MV-4-11 (cell line): ENCODE results near the gene SERTAD2.
A peak's percentile ranks its signal among the peaks of the same experiment; 100 is the strongest.

ENCODE experiments used
- DNase-seq: peaks from one replicate; lab custom pipeline; 2025; lab: John Stamatoyannopoulos, UW

SERTAD2 gene

GRCh38 chr2:64675860-64676259 lies 22.1 kb upstream of the SERTAD2 start:
- no peak for DNase-seq

DNA sequence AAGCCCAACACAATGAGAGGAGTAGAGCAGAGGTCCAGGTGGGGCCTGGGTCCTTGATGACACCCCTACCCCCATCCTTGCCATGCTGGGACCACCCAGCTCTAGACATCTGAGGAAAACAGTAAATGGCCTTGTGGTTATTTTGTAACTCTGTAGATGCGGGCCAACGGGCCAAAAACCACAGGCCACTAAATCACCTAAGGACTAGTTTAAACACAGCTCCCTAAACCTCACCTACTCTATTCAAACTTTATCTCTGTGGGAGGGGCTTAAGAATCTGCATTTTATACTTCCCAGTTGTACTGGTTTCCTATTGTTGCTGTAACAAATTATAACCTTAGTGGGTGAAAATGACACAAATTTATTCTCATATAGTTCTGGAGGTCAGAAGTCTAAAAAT lies 19.0 kb upstream of the SERTAD2 start:
- DNase-seq: no peak

DNA sequence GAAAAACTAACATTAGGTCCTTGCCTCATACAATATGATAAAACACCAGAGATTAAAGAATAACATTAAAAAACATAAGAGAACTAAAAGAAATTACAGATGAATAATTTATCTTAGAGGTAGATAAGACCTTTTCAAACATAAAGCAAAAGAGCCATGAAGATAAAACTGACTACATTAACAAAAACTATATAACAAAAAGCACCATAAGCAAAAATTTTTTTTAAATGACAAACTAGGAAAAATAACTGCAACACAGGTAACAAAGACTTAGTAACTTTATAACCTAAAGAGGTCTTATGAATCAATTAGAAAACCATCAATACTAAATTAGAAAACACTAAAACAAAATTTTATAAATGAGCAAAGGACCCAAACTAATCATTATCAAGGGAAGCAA lies 16.3 kb upstream of the SERTAD2 start:
- no peak for DNase-seq

GRCh38 chr2:64669288-64669687 lies 15.6 kb upstream of the SERTAD2 start:
- no peak for DNase-seq

DNA sequence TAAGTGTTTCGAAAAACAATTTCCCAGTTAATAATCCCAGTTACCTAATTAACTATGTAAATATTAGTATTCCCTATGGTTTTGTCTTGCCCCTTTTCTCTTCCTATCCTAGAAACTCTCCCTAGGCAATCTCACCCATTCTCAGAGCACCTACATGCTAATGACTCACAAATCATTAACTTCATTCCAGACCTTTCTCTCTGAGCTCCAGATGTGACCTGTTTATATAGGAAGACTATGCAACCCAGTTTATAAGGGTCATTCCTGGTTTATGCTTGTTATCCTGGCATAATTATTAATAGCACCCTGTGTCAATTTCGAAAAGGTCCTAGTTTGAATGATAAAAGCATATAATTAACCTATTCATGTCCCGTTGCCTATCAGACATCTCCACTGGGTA lies 14.8 kb upstream of the SERTAD2 start:
- DNase-seq: no peak

- peak; percentile 10 for DNase-seq
Observed at GRCh38 chr2:64667535-64667934, 13.8 kb upstream of the SERTAD2 start.

- DNase-seq: no peak
Observed at GRCh38 chr2:64666810-64667438, 13.2 kb upstream of the SERTAD2 start.

DNA sequence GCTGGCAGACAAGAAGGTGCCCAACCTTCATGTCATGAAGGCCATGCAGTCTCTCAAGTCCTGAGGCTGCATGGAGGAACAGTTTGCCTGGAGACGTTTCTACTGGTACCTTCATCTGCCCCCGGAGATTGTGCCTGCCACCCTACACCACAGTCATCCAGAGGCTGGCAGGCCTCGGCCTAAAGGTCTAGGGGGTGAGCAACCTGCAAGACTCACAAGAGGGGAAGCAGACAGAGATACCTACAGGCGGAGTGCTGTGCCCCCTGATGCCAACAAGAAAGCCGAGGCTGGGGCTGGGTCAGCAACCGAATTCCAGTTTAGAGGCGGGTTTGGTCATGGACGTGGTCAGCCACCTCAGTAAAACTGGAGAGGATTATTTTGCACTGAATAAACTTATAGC lies 12.0 kb upstream of the SERTAD2 start:
- DNase-seq: no peak

GRCh38 chr2:64663402-64663801 lies 9.7 kb upstream of the SERTAD2 start:
- no peak for DNase-seq

DNA sequence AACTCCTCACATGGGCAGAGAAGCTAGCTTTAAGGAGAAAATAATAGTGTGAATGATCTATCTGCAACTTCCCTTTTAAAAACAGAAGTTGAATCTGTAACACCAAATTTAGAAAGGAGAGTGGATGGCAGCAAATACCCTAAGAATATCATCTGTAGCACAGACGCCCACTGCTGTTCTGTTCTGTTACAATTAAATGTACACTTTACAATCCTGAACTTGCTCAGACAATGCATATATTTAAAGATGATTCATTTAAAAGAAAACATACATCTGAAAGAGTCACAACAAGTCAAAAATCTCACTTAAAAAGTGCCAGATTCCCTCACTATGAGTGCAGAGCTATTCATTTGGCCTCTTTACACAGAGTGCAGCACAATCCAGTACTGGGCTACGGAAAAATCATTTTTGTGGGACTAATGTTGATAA lies 8.0 kb upstream of the SERTAD2 start:
- DNase-seq: peak; percentile 83

GRCh38 chr2:64659252-64659651 lies 5.5 kb upstream of the SERTAD2 start:
- DNase-seq: no peak

DNA sequence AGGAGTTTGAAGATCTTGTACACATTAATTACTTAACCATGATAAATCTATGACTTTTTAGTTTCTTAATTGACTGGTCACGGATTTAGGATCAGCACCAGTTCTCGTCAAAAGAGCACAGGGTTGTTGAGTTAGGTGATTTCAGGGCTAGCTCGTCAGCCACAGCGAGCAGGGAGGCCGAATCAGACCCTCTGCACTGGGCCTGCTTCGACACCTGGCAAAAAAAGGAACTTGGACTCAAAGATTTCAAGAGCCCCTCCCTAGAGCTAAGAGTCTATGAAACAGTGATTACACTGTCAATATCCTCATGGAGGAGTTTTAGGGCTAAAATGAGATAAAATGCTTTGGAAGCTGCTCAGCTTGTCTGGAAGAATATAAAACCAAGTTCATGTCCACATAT lies 4.6 kb upstream of the SERTAD2 start:
- peak; percentile 41 for DNase-seq

DNA sequence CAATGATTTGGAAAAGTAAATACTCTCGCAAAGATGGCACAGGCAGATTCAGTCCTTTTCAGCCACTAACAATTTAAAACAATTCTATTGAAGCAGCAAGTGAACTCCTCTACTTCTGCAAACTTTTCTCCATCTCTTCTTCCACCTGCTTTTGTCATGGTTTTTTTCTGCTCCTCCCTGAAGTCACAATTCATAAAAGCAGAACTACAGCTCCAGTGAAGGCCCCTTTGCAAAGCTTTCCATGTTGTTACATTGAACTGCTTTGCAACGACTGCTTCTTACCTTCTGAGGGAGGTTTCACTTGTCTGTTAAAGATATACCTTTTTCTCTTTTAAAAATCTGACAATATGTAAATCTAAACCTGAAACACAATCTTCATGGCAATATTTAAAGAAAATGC lies 3.7 kb upstream of the SERTAD2 start:
- peak; percentile 75 for DNase-seq

DNA sequence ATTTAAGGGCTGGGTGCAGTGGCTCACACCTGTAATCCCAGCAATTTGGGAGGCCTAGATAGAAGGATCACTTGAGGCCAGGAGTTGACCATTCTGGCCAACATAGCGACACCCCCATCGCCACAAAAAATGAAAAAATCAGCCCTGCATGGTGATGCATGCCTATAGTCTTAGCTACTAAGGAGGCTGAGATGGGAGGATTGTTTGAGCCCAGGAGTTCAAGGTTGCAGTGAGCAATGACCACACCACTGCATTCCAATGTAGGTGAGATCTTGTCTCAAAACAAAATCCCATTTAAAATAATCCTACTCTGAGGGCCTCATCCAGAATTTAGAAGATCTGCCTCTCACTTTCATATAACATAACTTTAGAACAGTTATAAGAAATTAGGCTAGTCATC lies 2.7 kb upstream of the SERTAD2 start:
- DNase-seq: no peak

- peak; percentile 91 for DNase-seq
Observed at GRCh38 chr2:64655873-64656272, 2.2 kb upstream of the SERTAD2 start.

DNA sequence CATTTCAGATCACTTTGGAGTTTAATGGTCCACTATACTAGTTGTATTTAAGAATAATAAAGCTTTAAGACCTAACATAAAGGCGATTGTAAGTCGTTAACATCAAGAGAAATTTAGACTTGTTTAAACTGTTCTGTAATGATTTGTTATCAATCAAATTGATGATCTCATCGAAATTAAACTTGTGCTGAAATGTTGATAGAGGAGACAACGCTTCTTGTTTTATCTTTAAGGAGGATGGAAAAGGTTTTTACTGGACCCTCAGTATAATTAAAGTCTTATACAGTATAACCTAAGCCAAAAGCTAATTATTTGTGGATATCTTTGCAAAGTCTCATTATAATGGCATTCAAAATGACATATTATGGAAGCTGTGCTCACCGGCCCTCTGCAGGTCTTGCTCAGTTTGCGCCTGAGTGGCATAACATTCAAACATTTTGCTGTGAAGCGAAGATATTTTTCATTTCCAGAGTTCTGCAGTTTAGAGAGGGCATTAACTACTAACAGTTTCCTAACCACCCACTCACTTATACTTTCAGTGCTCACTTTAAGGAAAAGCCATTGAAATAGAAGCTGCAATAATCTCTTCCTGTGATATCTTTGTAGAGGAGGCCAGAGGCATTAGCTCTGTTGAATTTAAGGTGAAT lies 1.4 kb upstream of the SERTAD2 start:
- DNase-seq: peak; percentile 36

- DNase-seq: peak; percentile 76
Observed at GRCh38 chr2:64654063-64654811, 524 bp upstream of the SERTAD2 start.

DNA sequence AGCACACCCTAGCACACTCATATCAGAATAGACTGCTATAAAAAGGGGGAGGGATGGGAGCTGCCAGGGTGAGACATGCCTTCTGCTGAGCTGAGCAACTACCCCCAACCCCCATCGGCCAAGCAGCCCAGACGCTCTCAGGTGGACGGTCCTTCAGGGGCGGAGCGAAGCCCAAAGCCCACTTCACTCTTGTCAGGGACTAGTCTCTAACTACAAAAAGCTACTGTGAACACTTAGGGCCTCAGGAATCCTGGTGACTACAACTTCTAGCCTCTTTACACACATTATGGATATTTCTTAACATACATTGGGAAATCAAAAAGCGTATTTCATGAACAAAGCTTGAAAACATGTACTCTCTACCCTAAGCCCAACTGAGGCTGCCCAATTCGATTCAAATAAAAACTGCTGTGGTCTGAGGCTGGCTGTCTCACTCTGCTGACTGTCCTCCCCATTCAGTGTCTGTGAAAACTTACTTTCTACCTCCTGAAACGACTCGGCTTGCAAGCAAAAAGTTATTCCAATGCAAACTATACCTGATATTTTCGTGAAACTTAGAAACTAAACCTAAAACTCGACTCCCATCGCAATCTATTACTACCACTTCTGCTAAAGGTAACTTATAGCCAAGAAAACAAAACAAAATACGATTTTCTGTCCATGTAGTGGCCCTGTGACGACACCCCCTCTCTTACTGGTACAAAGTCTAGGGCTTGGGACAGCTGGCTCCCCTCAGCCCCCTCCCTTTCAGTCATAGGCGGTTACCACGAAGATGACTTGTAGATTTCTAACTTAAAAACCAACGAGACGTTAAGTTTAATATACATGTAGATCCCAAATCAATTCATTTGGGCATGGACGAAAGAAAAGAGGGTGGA lies 1.2 kb downstream of the SERTAD2 start:
- no peak for DNase-seq

DNA sequence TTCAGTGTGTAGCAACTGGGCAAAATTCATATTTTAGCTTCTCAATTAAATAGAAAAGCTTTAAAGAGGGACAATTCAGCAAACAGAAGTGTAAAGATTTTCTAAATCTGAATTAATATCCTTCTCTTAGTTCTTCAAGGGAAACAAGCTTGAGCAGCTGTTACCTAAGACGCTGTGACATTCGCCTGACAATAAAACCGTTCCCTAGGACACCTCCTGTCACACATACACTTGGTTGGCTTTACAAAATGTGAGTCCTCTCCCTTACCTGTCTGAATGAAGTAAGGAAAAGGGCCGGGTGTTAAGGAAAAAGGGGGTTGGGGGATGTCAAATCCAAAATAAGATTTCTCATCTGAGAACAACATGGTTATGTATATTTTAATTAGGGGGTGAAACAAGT lies 2.1 kb downstream of the SERTAD2 start:
- DNase-seq: no peak

DNA sequence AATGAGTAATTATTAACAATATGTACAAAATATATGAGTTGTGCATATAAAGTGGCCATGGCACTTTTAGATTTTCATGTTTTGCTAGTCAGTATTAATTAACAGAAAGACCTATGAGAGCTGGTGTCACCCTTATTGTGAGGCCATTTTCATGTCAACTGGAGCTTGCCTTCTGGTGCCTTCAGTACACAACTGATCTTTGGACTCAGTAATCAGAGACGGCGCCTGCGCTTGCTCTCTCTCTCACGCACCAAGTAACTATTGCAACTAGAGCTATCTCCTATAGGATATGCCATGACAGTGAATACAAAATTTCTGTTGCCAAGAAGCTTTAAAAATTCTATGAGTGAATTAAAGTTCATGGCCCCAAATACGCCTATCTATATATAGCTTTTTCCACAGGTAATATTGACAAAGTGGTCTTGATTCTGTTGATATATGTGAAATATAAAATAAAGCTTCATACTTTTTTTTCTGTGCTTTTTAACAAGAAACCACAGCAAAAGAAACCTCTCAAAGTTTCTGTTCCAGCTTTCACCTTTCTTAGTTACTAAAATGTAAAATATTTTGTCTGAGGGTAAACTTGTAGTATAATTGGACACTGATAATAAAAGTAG lies 2.9 kb downstream of the SERTAD2 start:
- DNase-seq: no peak

- DNase-seq: no peak
Observed at GRCh38 chr2:64650296-64650695, 3.4 kb downstream of the SERTAD2 start.

DNA sequence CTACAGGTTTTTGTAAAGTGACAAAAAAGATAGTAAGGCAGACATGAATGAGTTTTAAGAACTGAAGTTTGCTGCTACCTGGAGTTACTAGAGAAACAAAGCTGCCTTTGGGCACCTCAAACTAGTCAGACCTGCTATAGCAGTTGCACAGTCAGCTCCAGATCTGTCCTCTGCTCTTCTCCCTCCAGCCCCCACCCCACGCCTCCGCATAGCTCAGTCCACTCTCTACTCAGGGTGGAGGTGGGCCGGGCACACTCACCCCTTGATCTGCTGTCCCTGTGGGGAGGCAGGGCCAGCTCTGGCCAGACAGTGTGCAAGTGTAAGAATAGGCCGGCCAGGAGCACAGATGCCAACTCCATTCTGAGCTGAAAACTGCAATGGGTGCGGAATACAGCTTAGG lies 4.1 kb downstream of the SERTAD2 start:
- DNase-seq: no peak
